CD4-positive, CD25-positive, alpha-beta regulatory T cell (primary cell): ENCODE measurements around the gene AKIP1. TPM values are rescaled to one million over a fixed set of nuclear protein-coding genes. Genes with fewer than 3 reads are reported as not detected.

Source experiments
- ATAC-seq, 2 donors: fragments of 150-1000 bp; cut with Tn5 transposase; one replicate each; pipeline ENCODE4 v1.10.0; 2021; ENCODE audit warnings: low read depth in 2 of 2, moderate number of reproducible peaks in 2 of 2, moderate library complexity in 1 of 2
- DNase-seq, 3 donors: peaks; one replicate each; pipeline versions ENCODE4 v3.0.0 to v3.0.0-alpha.2; 2012 to 2022; ENCODE audit warnings: mixed read lengths in 1 of 3
- H3K27ac ChIP-seq: one replicate; pipeline ENCODE4 v1.7.0; 2013; ENCODE audit warnings: mild to moderate bottlenecking, low read length; ENCODE audit not compliant: insufficient read depth, poor library complexity, severe bottlenecking
- H3K27me3 ChIP-seq: one replicate; pipeline ENCODE4 v1.7.0; 2013; ENCODE audit warnings: low read length; ENCODE audit not compliant: control insufficient read depth, insufficient read depth
- H3K36me3 ChIP-seq: one replicate; pipeline ENCODE4 v1.7.0; 2013; ENCODE audit warnings: mild to moderate bottlenecking, low read length, moderate library complexity; ENCODE audit not compliant: control insufficient read depth, insufficient read depth
- H3K4me1 ChIP-seq: 2 replicates; pipeline ENCODE4 v1.7.0; 2013; ENCODE audit warnings: mild to moderate bottlenecking, low read length; ENCODE audit not compliant: insufficient read depth, control insufficient read depth, poor library complexity, severe bottlenecking
- H3K4me3 ChIP-seq: one replicate; pipeline ENCODE4 v1.7.0; 2013; ENCODE audit warnings: low read depth, mild to moderate bottlenecking, low read length, moderate library complexity
- H3K9me3 ChIP-seq, 2 experiments: 1 replicate in 1 of 2; 2 replicates in 1 of 2; pipeline ENCODE4 v1.7.0; 2013; ENCODE audit warnings: low read length in 2 of 2, mild to moderate bottlenecking in 1 of 2, moderate library complexity in 1 of 2; ENCODE audit not compliant: control insufficient read depth in 2 of 2
- H3K27ac Mint-ChIP-seq, 3 donors: one replicate each; pipeline ENCODE4 v1.8.0; 2020 to 2022; ENCODE audit warnings: mild to moderate bottlenecking in 3 of 3, mixed read lengths in 3 of 3, moderate library complexity in 2 of 3
- H3K27me3 Mint-ChIP-seq: one replicate; pipeline ENCODE4 v1.8.0; 2022; ENCODE audit warnings: mild to moderate bottlenecking, mixed read lengths
- H3K36me3 Mint-ChIP-seq: one replicate; pipeline ENCODE4 v1.8.0; 2020; ENCODE audit warnings: mixed read lengths
- H3K4me1 Mint-ChIP-seq, 4 donors: one replicate each; pipeline ENCODE4 v1.8.0; 2020 to 2022; ENCODE audit warnings: mixed read lengths in 4 of 4, mild to moderate bottlenecking in 1 of 4
- H3K4me3 Mint-ChIP-seq, 4 donors: one replicate each; pipeline ENCODE4 v1.8.0; 2020 to 2022; ENCODE audit warnings: mild to moderate bottlenecking in 4 of 4, mixed read lengths in 4 of 4, moderate library complexity in 3 of 4
- H3K9me3 Mint-ChIP-seq, 7 donors: one replicate each; pipeline ENCODE4 v1.8.0; 2020 to 2022; ENCODE audit warnings: mixed read lengths in 7 of 7, mild to moderate bottlenecking in 3 of 7, moderate library complexity in 2 of 7
- polyA plus RNA-seq, 4 donors: library from polyadenylated mRNA; unstranded; fragments of 300-500 nt; fragmentation: Illumina TruSeq; gene quantifications; one replicate each; pipeline ENCODE4 v1.2.3, GENCODE V29; 2021
- total RNA-seq: library from RNA; stranded (reverse); gene quantifications from one replicate; pipeline ENCODE4 v1.2.3, GENCODE V29; 2022

AKIP1 gene
- total and polyA plus RNA-seq, 5 donors from 2014 or later: 15.9 to 43.7 (median 32.9) TPM

DNA sequence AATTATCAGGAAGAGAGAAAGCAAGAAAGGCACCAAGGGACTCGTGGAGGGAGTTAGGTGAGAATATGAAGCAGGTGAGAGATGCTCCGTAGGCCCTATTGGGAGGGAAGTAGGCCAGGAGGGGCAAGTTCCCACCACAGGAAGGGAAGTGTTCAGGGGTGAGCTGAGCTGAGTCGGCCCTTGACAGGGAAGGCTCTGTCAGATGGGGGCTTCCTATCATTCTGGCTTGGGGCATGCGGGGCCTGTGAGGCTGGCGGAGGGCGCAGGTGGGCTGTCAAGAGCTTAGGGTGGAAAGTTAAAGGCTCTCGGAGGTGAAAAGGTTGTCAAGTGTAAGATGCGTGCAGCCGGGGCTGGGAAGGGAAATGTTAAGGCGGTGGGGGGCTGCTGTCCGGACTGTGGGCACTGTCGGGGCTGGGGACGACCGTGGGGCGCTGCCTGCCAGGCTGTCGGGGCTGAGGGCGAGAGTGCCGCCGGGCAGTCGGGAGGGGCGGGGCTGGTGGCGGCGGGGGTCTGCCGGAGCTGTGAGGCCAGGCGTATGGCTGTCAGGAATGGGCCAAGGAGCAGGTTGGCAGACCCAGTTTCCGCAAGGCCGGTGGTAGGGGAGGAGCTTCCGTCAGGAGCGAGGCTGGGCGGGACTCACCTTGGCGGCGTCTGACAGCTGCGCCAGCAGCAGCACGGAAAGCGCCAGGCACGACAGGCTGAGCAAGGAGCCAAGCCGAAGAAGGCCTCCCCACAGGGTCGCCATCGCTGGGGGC, 52.8 kb downstream of the AKIP1 start:
- H3K9me3 Mint-ChIP-seq: no peaks in the 10 kb centered on the region
- ATAC-seq (peak; percentile 79), DNase-seq (peak in 2 of 3 donors; percentile 69 to 92)

DNA sequence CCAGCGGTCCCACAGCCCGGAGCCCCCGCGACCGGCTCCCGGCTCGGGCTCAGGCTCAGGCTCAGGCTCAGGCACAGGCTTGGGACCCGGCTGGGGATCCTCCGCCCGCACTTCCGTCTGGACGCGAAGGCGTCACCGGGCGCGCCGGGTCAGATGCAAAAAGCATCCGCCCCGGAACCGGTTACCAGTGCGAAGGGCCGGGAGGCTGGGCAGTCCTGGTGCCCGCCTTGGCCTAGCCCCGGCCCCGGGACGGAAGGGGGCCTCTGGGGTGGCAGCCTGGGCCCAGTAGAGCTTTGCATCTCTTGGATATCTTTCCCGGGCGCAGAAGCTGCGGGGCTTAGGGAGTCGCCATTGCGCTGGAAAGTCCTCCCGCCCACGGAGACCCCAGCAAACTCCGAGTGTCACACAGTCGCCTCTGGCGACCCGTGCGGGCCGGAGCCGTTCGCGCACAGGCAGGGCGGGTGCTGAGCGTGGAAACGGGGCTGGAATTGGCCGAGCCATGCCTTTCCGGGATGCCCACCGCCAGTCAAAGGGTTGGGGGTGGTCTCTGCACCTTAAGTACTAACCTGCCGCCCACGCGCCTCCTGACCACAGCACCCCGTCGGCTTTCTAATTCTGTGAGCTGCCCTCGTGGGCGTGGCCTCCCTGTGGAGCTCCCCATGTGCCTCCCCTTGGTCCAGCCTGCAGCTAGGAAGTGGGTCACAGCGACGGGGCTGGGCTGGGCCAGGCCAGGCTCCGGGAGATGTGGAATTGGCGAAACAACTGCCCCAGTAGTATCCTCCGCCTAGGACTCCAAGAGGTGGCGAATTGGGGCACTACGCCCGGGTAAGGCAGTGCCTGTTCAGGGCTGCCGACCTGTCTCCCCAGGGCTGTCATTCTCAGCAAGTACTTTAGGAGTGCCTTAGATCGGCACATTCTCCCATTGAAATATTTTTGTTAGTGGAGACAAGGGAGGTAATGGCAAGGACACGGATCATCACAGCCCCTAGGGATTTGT, 53.6 kb downstream of the AKIP1 start, which contains the start of gene TMEM9B:
TSS of gene TMEM9B (minus strand) at position 119 of the 997 bp plus-strand sequence. CDS start 129 bp downstream, outside the sequence.
- DNase-seq: peak; percentile 65 to 93 (median 79)
- peak; percentile 88 for ATAC-seq
- H3K36me3 ChIP-seq: no peaks in the 10 kb centered on the region
- no peaks in the 10 kb centered on the region for H3K27me3 Mint-ChIP-seq
- H3K27ac Mint-ChIP-seq: peak within 1 kb of the TSS; percentile 97 to 99 (median 99)
- H3K9me3 ChIP-seq: no peaks in the 10 kb centered on the region
- peaks cover 15 to 36% (median 26%) of the 10 kb centered on the region in 4 donors for H3K4me1 Mint-ChIP-seq
- peaks cover 27% of the 10 kb centered on the region for H3K4me1 ChIP-seq
- peaks cover 9% of the 10 kb centered on the region for H3K36me3 Mint-ChIP-seq
- H3K27ac ChIP-seq: peak within 1 kb of the TSS; percentile 82
- no peaks in the 10 kb centered on the region for H3K9me3 Mint-ChIP-seq
- no peaks in the 10 kb centered on the region for H3K27me3 ChIP-seq
- peak within 1 kb of the TSS; percentile 95 to 99 (median 98) for H3K4me3 Mint-ChIP-seq
- peak within 1 kb of the TSS; percentile 78 for H3K4me3 ChIP-seq

More for the DNA sequence above, 52.8 kb downstream of the AKIP1 start:
- no peaks in the 10 kb centered on the region for H3K27me3 Mint-ChIP-seq
- no peaks in the 10 kb centered on the region for H3K27me3 ChIP-seq
- peak overlapping the region; percentile 78 for H3K4me3 ChIP-seq
- peaks cover 32% of the 10 kb centered on the region for H3K4me1 ChIP-seq
- H3K27ac Mint-ChIP-seq: peak overlapping the region; percentile 97 to 99 (median 99)
- peaks cover 9% of the 10 kb centered on the region for H3K36me3 Mint-ChIP-seq
- no peaks in the 10 kb centered on the region for H3K36me3 ChIP-seq
- H3K4me3 Mint-ChIP-seq: peak overlapping the region; percentile 95 to 99 (median 98)
- H3K27ac ChIP-seq: peak overlapping the region; percentile 82
- H3K9me3 ChIP-seq: no peaks in the 10 kb centered on the region
- peaks cover 16 to 42% (median 29%) of the 10 kb centered on the region in 4 donors for H3K4me1 Mint-ChIP-seq

DNA sequence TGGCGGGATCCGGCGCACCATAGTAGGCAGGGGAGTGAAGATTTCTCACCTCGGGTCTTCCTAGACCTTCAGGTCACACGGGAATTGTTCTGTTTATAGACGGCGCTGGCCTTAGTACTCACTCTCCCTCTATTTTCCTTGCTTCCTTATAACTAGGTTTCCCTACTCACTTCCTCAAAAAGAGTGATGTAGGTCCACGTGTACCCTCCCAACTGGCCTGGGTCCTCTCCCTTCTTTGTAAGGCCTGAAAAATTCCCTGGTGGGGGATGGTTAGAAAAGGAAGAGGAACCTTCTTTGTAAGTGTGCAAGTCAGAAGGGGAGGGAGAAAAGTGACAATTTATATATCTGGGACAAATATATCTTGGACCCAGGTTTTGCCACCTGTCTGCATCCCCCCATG, 56.2 kb downstream of the AKIP1 start:
- no peaks in the 10 kb centered on the region for H3K36me3 ChIP-seq
- peaks cover 24% of the 10 kb centered on the region for H3K4me1 ChIP-seq
- H3K4me3 ChIP-seq: no peak overlapping the region
- H3K9me3 ChIP-seq: no peaks in the 10 kb centered on the region
- no peak for DNase-seq
- no peak overlapping the region for H3K27ac ChIP-seq
- H3K36me3 Mint-ChIP-seq: peaks cover 3% of the 10 kb centered on the region
- H3K27me3 Mint-ChIP-seq: no peaks in the 10 kb centered on the region
- ATAC-seq: no peak
- peak overlapping the region in 2 of 4 donors; percentile 90 to 97 for H3K4me3 Mint-ChIP-seq
- peaks cover 10 to 26% (median 13%) of the 10 kb centered on the region in 4 donors for H3K4me1 Mint-ChIP-seq
- H3K9me3 Mint-ChIP-seq: no peaks in the 10 kb centered on the region
- no peaks in the 10 kb centered on the region for H3K27me3 ChIP-seq
- H3K27ac Mint-ChIP-seq: peak overlapping the region in 1 of 3 donors; percentile 12

Other genes with a start within 250 kb of the AKIP1 start
- gene TRIM66, start 228.5 kb upstream of the AKIP1 start, total RNA-seq: 16.0 TPM
- 1 to 10 TPM in 1 of 4 donors, under 1 TPM in 3; 0.33 to 1.0 (median 0.57) TPM for gene TRIM66, start 228.5 kb upstream of the AKIP1 start, polyA plus RNA-seq
- gene RPL27A, start 228.4 kb upstream of the AKIP1 start, total RNA-seq: 1,139 TPM
- gene RPL27A, start 228.4 kb upstream of the AKIP1 start, polyA plus RNA-seq: 1,000 to 10,000 TPM; 2,739 to 4,268 (median 3,464) TPM
- not detected for gene C11orf16, start 21.8 kb downstream of the AKIP1 start, total RNA-seq
- under 1 TPM in 1 of 4 donors, not detected in 3; 0.09 TPM for gene C11orf16, start 21.8 kb downstream of the AKIP1 start, polyA plus RNA-seq
- not detected for gene ASCL3, start 31.8 kb downstream of the AKIP1 start, total RNA-seq
- gene ASCL3, start 31.8 kb downstream of the AKIP1 start, polyA plus RNA-seq: not detected
- 38.7 TPM for gene TMEM9B, start 53.3 kb downstream of the AKIP1 start, total RNA-seq
- gene TMEM9B, start 53.3 kb downstream of the AKIP1 start, polyA plus RNA-seq: 100 to 1,000 TPM; 105 to 147 (median 120) TPM
- gene NRIP3, start 92.8 kb downstream of the AKIP1 start, total RNA-seq: 3.4 TPM
- under 1 TPM in 3 of 4 donors, not detected in 1; 0.38 to 0.87 (median 0.39) TPM for gene NRIP3, start 92.8 kb downstream of the AKIP1 start, polyA plus RNA-seq
- not detected for gene SCUBE2, start 180.4 kb downstream of the AKIP1 start, total RNA-seq
- gene SCUBE2, start 180.4 kb downstream of the AKIP1 start, polyA plus RNA-seq: not detected